Hepatocyte (in vitro differentiated cells): ENCODE measurements around the gene MAGEB3. TPM values are rescaled to one million over a fixed set of nuclear protein-coding genes. Genes with fewer than 3 reads are reported as not detected.

Experiments
- DNase-seq: peaks from one replicate; pipeline ENCODE4 v3.0.0-alpha.2; 2016; ENCODE audit warnings: low spot score
- H2AFZ ChIP-seq: fragments of 200-600 bp; sonication (generic); 2 replicates; pipeline ENCODE4 v1.6.0; 2016; ENCODE audit warnings: antibody characterized with exemption, mild to moderate bottlenecking
- H3K27ac ChIP-seq: fragments of 200-600 bp; sonication (generic); 2 replicates; pipeline ENCODE4 v1.5.1; 2016; ENCODE audit warnings: mild to moderate bottlenecking
- H3K27me3 ChIP-seq: fragments of 200-600 bp; sonication (generic); 2 replicates; pipeline ENCODE4 v1.6.1; 2016
- H3K36me3 ChIP-seq: fragments of 200-600 bp; sonication (generic); replicated peaks from 2 replicates; pipeline ENCODE4 v1.5.1; 2016; ENCODE audit warnings: low read depth; ENCODE audit not compliant: insufficient read depth
- H3K4me1 ChIP-seq: fragments of 200-600 bp; sonication (generic); 2 replicates; pipeline ENCODE4 v1.5.1; 2016; ENCODE audit warnings: mild to moderate bottlenecking, moderate library complexity; ENCODE audit not compliant: insufficient read depth
- H3K4me2 ChIP-seq: fragments of 200-600 bp; sonication (generic); 2 replicates; pipeline ENCODE4 v1.6.0; 2016
- H3K4me3 ChIP-seq: fragments of 200-600 bp; sonication (generic); 2 replicates; pipeline ENCODE4 v1.5.1; 2016; ENCODE audit warnings: mild to moderate bottlenecking
- H3K79me2 ChIP-seq: fragments of 200-600 bp; sonication (generic); 2 replicates; pipeline ENCODE4 v1.6.0; 2017; ENCODE audit warnings: mild to moderate bottlenecking
- H3K9me2 ChIP-seq: fragments of 200-600 bp; sonication (generic); replicated peaks from 2 replicates; pipeline ENCODE4 v1.6.0; 2017; ENCODE audit warnings: mild to moderate bottlenecking; ENCODE audit not compliant: insufficient read depth
- H3K9me3 ChIP-seq: fragments of 200-600 bp; sonication (generic); 2 replicates; pipeline ENCODE4 v1.5.1; 2016; ENCODE audit warnings: low read depth, mild to moderate bottlenecking
- H4K20me1 ChIP-seq: fragments of 200-600 bp; sonication (generic); 2 replicates; pipeline ENCODE4 v1.6.0; 2016; ENCODE audit warnings: mild to moderate bottlenecking; ENCODE audit not compliant: insufficient read depth, poor library complexity, severe bottlenecking
- EZH2 ChIP-seq: fragments of 200-600 bp; sonication (generic); IDR thresholded peaks from 2 replicates; pipeline ENCODE4 v1.6.1; 2016; ENCODE audit warnings: antibody characterized with exemption, mild to moderate bottlenecking, borderline replicate concordance
- EZH2phosphoT487 ChIP-seq: fragments of 200-600 bp; sonication (generic); IDR thresholded peaks from one replicate; pipeline ENCODE4 v1.6.1; 2018; ENCODE audit warnings: antibody characterized with exemption, mild to moderate bottlenecking, low read depth, moderate library complexity; ENCODE audit not compliant: unreplicated experiment, severe bottlenecking
- WGBS: methylation state at CpG from one replicate; pipeline ENCODE4 v1.1.6; 2016; ENCODE audit warnings: low lambda C conversion rate; ENCODE audit errors: missing lambda C conversion rate; 5-methylcytosine and 5-hydroxymethylcytosine counted together
- polyA plus RNA-seq: library from polyadenylated mRNA; unstranded; fragments of >200 nt; fragmentation: Nextera tagmentation; extraction: Ambion mirVana; gene quantifications from 2 replicates; pipeline ENCODE4 v1.2.1, GENCODE V29; 2016
- total RNA-seq: library from RNA; depleted of rRNA; stranded (reverse); fragments of >200 nt; gene quantifications from 2 replicates; pipeline ENCODE4 v1.2.3, GENCODE V29; 2014
- TF ChIP-seq, protein P1 (sequence below): fragments of 200-600 bp; sonication (generic); IDR thresholded peaks from 2 replicates; pipeline ENCODE4 v1.5.1; 2016; ENCODE audit warnings: antibody characterized with exemption, mild to moderate bottlenecking; ENCODE audit not compliant: poor library complexity

MAGEB3 gene
- total and polyA plus RNA-seq, 2 experiments from 2014 or later = not detected

DNA sequence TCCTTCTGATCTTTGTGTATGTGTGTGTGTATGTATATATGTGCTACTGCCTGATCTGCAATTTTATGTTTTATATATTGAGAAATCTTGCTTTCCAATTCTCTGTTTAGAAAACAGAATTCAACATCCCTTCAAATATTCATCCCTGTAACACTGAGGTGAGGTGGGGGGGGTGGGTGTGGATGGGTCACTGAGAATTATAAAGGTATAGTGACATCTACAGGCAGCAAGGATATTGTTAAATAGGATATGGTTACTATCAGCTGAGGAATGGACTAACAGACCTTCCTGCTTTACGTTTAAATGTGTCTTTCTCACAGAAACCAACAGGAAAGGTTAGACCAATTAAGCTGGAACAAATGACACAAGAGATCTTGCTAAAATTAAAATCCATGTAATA lies 34.1 kb upstream of the MAGEB3 start:
- no peak overlapping the region for H3K27ac ChIP-seq
- no peaks in the 10 kb centered on the region for H4K20me1 ChIP-seq
- peak; percentile 37 for DNase-seq
- H3K9me3 ChIP-seq = no peaks in the 10 kb centered on the region
- H2AFZ ChIP-seq = no peak overlapping the region
- H3K79me2 ChIP-seq = no peaks in the 10 kb centered on the region
- no peak overlapping the region for H3K4me2 ChIP-seq
- WGBS = 27% methylated on average over 1 of the region's 1 CpG
- no peaks in the 10 kb centered on the region for H3K36me3 ChIP-seq
- no peaks in the 10 kb centered on the region for H3K9me2 ChIP-seq
- TF ChIP-seq EZH2 (no peak), EZH2phosphoT487 (no peak)
- TF ChIP-seq, protein P1, sequence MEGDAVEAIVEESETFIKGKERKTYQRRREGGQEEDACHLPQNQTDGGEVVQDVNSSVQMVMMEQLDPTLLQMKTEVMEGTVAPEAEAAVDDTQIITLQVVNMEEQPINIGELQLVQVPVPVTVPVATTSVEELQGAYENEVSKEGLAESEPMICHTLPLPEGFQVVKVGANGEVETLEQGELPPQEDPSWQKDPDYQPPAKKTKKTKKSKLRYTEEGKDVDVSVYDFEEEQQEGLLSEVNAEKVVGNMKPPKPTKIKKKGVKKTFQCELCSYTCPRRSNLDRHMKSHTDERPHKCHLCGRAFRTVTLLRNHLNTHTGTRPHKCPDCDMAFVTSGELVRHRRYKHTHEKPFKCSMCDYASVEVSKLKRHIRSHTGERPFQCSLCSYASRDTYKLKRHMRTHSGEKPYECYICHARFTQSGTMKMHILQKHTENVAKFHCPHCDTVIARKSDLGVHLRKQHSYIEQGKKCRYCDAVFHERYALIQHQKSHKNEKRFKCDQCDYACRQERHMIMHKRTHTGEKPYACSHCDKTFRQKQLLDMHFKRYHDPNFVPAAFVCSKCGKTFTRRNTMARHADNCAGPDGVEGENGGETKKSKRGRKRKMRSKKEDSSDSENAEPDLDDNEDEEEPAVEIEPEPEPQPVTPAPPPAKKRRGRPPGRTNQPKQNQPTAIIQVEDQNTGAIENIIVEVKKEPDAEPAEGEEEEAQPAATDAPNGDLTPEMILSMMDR = peak; percentile 42
- H3K27me3 ChIP-seq = no peaks in the 10 kb centered on the region
- H3K4me3 ChIP-seq = no peak overlapping the region
- H3K4me1 ChIP-seq = no peaks in the 10 kb centered on the region

DNA sequence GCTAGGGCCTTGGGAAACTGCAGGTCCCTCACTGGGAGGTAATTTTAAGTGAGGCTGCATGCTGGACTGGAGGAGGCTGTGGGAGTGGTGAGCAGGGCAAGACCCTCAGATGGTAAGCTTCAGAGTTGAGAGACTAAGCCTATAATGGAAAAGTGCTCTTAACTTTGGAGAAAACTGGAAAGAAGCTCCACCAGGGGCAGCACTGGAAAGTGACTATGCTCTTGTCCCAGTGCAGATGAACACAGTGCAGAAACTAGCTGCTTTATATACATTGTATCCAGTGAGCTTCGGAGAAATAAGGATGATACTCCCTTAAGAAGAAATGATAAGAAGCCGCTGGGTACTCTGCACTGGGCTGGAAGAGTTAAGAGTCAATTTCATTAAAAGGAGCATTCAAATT lies 18.3 kb upstream of the MAGEB3 start:
- H3K9me2 ChIP-seq = no peaks in the 10 kb centered on the region
- no peak overlapping the region for H3K4me3 ChIP-seq
- H3K36me3 ChIP-seq = no peaks in the 10 kb centered on the region
- no peaks in the 10 kb centered on the region for H3K79me2 ChIP-seq
- H3K4me1 ChIP-seq = no peaks in the 10 kb centered on the region
- WGBS = 65% methylated on average over 2 of the region's 2 CpGs
- H4K20me1 ChIP-seq = no peaks in the 10 kb centered on the region
- H2AFZ ChIP-seq = no peak overlapping the region
- no peaks in the 10 kb centered on the region for H3K9me3 ChIP-seq
- no peak overlapping the region for H3K4me2 ChIP-seq
- no peaks in the 10 kb centered on the region for H3K27me3 ChIP-seq
- no peak for TF ChIP-seq EZH2phosphoT487
- TF ChIP-seq, protein P1 = no peak
- no peak for TF ChIP-seq EZH2
- no peak for DNase-seq
- H3K27ac ChIP-seq = no peak overlapping the region

DNA sequence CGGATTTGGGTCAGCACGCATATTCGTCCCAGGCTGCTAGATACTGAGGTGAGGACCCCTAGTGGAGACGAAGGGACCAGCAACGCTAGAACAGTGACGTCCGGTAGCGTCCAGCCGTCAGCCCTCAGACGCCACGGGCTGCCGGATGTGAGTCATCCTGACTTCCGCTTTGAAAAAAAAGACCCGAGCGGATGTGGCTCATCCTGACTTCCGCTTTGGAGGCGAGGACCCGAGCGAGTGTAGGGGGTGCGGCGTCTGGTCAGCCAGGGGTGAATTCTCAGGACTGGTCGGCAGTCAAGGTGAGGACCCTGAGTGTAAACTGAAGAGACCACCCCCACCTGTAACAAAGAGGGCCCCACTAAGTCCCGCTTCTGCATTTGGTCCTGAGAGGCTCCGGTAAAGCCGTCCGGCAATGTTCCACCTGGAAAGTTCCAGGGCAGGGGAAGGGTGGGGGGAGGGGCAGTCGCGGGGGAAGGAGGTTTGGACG lies 15.1 kb upstream of the MAGEB3 start, which contains the start of gene MAGEB2:
Gene MAGEB2 (plus strand): TSS at position 207 of the 487 bp plus-strand sequence. CDS start 3,018 bp downstream, outside the sequence.
- WGBS = 92% methylated on average over 29 of the region's 29 CpGs
- DNase-seq = no peak
- Histone ChIP-seq H3K79me2 (no peaks in the 10 kb centered on the region), H4K20me1 (no peaks in the 10 kb centered on the region), H3K36me3 (no peaks in the 10 kb centered on the region), H3K27ac (no peak within 1 kb of the TSS), H2AFZ (no peak within 1 kb of the TSS), H3K9me3 (no peaks in the 10 kb centered on the region), H3K9me2 (no peaks in the 10 kb centered on the region), H3K27me3 (no peaks in the 10 kb centered on the region), H3K4me2 (no peak within 1 kb of the TSS), H3K4me1 (no peaks in the 10 kb centered on the region), H3K4me3 (no peak within 1 kb of the TSS)
- TF ChIP-seq EZH2 (no peak), EZH2phosphoT487 (no peak)
- TF ChIP-seq, protein P1 = no peak

DNA sequence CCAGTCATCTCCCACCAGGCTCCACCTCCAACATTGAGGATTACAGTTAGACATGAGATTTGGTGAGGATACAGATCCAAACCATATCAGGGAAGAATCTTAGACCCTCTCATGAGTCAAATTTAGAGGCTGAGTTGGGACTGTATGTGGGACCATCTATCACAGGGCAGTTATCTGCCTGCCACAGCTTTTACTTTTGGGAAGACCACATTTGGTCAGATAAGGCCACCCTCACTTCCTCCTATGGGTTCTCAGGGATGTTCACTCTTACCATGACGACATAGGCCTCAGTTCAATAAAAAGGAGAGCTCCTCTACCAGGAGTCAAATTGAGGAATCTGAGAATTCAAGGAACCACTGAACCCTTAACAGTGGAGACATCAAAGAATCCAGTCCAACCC lies 13.0 kb upstream of the MAGEB3 start:
- WGBS = 57% methylated on average over 1 of the region's 1 CpG
- no peak overlapping the region for H3K4me2 ChIP-seq
- TF ChIP-seq, protein P1 = no peak
- TF ChIP-seq EZH2 (no peak), EZH2phosphoT487 (no peak)
- H2AFZ ChIP-seq = no peak overlapping the region
- H3K36me3 ChIP-seq = no peaks in the 10 kb centered on the region
- DNase-seq = no peak
- no peaks in the 10 kb centered on the region for H4K20me1 ChIP-seq
- H3K9me2 ChIP-seq = no peaks in the 10 kb centered on the region
- no peaks in the 10 kb centered on the region for H3K9me3 ChIP-seq
- H3K27me3 ChIP-seq = no peaks in the 10 kb centered on the region
- no peaks in the 10 kb centered on the region for H3K4me1 ChIP-seq
- no peaks in the 10 kb centered on the region for H3K79me2 ChIP-seq
- H3K27ac ChIP-seq = no peak overlapping the region
- no peak overlapping the region for H3K4me3 ChIP-seq
